Activated B cell treated with CpG ODN at 0.5 μM for 24 hours (primary cell): Measurements from ENCODE around the gene OPRM1. TPM values are rescaled to one million over a fixed set of nuclear protein-coding genes. Genes with fewer than 3 reads are reported as not detected.

ENCODE experiments used
- ATAC-seq: fragments of 200-7000 bp; cut with Tn5 transposase; one replicate; pipeline ENCODE4 v1.10.0; 2021; ENCODE audit warnings: low read depth, mild to moderate bottlenecking, moderate library complexity
- CTCF ChIA-PET: fragments of 350-600 bp; sonication (Branson Sonifier 250); formaldehyde crosslinking; loops from one replicate; lab custom pipeline; 2021; ENCODE audit warnings: antibody characterized with exemption; lab: Charles Lee
- POLR2A ChIA-PET: fragments of 350-600 bp; sonication (Branson Sonifier 250); formaldehyde crosslinking; loops from one replicate; lab custom pipeline; 2021; ENCODE audit warnings: antibody characterized with exemption; lab: Charles Lee
- DNase-seq: peaks from one replicate; pipeline ENCODE4 v3.0.0; 2022
- H3K27ac Mint-ChIP-seq: one replicate; pipeline ENCODE4 v1.8.0; 2020; ENCODE audit warnings: mixed read lengths
- H3K27me3 Mint-ChIP-seq: one replicate; pipeline ENCODE4 v1.8.0; 2021; ENCODE audit warnings: mixed read lengths
- H3K36me3 Mint-ChIP-seq: one replicate; pipeline ENCODE4 v1.8.0; 2021; ENCODE audit warnings: low read depth, mixed read lengths
- H3K4me1 Mint-ChIP-seq: one replicate; pipeline ENCODE4 v1.8.0; 2021; ENCODE audit warnings: mixed read lengths
- H3K4me3 Mint-ChIP-seq: one replicate; pipeline ENCODE4 v1.8.0; 2020; ENCODE audit warnings: mild to moderate bottlenecking, mixed read lengths
- H3K9me3 Mint-ChIP-seq: one replicate; pipeline ENCODE4 v1.8.0; 2020; ENCODE audit warnings: mixed read lengths
- intact Hi-C: fragments of 100-400 bp; cut with micrococcal nuclease; formaldehyde crosslinking; loops from one replicate; pipeline ENCODE4 v1.15.1; 2024
- total RNA-seq: library from RNA; stranded (reverse); gene quantifications from 2 replicates; pipeline ENCODE4 v1.2.3, GENCODE V29; 2022
- TF ChIP-seq, protein P1 (sequence below): fragments of 200-600 bp; IDR thresholded peaks from one replicate; pipeline ENCODE4 v1.8.0; 2022; ENCODE audit warnings: antibody characterized with exemption, mild to moderate bottlenecking

Gene OPRM1
- total RNA-seq, 1 donor from 2014 or later = not detected

DNA sequence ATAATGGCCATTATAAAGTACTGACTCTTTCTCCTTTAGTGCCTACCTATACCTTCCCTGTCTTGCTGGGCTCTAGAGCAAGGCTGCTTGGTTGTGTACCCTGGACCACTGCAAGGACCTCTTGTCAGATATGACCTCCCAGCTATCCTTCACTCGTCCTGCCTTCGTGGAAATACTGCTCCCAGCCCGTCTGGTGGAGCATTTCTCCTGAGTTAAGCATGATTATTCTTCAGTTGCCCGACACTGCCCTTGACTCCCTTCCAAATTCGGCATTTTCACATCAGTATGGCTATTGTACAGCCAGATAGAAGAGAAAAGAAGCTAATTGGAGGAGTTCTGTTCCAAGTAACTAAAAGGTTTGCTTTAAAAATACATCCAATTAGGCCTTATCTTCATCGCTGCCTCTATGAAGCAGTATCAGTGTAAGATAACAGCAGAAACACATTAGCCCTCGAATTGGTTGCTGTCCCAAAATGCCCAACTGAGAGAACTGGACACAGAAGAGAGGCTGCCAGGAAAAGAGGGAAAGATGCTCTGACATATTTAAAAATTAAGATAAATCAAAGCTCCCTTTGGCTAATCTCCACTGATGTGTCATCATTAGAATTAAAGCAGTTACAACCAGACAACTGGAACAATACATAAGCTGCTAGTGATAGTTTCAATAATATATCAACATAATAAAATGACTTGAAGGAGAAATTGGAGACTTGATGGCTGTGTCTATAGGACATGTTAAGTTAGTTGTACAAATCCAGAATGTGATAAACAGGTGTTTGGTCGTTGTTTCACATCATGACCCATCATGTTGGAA lies 54.4 kb downstream of the OPRM1 start:
- Mint-ChIP-seq H3K27me3 (no peaks in the 10 kb centered on the region), H3K4me3 (no peak overlapping the region), H3K4me1 (no peaks in the 10 kb centered on the region), H3K36me3 (no peaks in the 10 kb centered on the region), H3K27ac (no peak overlapping the region), H3K9me3 (peaks cover 3% of the 10 kb centered on the region)
- DNase-seq (no peak), ATAC-seq (no peak)
- TF ChIP-seq, protein P1, sequence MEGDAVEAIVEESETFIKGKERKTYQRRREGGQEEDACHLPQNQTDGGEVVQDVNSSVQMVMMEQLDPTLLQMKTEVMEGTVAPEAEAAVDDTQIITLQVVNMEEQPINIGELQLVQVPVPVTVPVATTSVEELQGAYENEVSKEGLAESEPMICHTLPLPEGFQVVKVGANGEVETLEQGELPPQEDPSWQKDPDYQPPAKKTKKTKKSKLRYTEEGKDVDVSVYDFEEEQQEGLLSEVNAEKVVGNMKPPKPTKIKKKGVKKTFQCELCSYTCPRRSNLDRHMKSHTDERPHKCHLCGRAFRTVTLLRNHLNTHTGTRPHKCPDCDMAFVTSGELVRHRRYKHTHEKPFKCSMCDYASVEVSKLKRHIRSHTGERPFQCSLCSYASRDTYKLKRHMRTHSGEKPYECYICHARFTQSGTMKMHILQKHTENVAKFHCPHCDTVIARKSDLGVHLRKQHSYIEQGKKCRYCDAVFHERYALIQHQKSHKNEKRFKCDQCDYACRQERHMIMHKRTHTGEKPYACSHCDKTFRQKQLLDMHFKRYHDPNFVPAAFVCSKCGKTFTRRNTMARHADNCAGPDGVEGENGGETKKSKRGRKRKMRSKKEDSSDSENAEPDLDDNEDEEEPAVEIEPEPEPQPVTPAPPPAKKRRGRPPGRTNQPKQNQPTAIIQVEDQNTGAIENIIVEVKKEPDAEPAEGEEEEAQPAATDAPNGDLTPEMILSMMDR = no peak
- intact Hi-C loops = no loop called here
- ChIA-PET POLR2A (no interaction called here), CTCF (no interaction called here)

DNA sequence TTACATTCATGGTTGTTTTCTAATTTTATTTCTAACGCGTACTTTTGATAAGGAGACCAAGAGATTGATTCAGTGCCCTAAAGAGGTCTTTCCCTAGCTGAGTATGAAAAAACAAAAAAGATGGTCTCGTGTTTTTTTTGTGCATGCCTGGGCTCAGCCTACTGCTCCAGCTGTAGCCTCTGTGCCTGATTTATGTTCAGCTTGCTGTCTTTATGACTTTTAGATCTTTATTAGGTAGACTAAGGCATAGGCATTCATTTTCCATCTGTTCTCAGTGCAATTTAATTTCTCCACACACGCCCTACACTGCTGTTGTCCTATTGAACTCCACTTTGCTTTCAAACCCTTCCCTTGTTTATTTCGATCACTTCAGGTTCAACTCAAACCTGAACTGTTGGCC lies 56.5 kb downstream of the OPRM1 start:
- no peak for ATAC-seq
- CTCF ChIA-PET = no interaction called here
- no peaks in the 10 kb centered on the region for H3K27me3 Mint-ChIP-seq
- H3K36me3 Mint-ChIP-seq = no peaks in the 10 kb centered on the region
- H3K4me3 Mint-ChIP-seq = no peak overlapping the region
- TF ChIP-seq, protein P1 = no peak
- DNase-seq = no peak
- H3K9me3 Mint-ChIP-seq = peaks cover 3% of the 10 kb centered on the region
- POLR2A ChIA-PET = no interaction called here
- intact Hi-C loops = no loop called here
- H3K27ac Mint-ChIP-seq = no peak overlapping the region
- no peaks in the 10 kb centered on the region for H3K4me1 Mint-ChIP-seq

DNA sequence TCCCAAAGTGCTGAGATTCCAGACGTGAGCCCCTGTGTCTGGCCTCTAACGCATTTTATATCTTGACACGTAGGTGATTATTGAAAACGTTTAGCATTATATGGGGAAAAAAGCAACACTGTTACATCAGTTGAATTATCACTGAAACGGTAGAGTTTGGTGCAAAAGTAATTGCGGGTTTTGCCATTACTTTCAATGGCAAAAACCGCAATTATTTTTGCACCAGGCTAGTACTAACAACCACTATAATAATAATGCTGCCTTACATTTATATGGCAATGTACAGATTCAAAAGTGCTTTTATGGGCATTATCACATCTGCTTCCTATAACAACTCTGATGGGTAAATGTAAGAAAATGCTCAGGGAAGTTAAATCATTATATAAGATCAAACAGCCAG lies 57.3 kb downstream of the OPRM1 start:
- intact Hi-C loops = no loop called here
- no peak for DNase-seq
- no peak overlapping the region for H3K27ac Mint-ChIP-seq
- TF ChIP-seq, protein P1 = no peak
- no peaks in the 10 kb centered on the region for H3K27me3 Mint-ChIP-seq
- H3K4me3 Mint-ChIP-seq = no peak overlapping the region
- H3K9me3 Mint-ChIP-seq = peaks cover 3% of the 10 kb centered on the region
- no peaks in the 10 kb centered on the region for H3K4me1 Mint-ChIP-seq
- no peaks in the 10 kb centered on the region for H3K36me3 Mint-ChIP-seq
- CTCF ChIA-PET = no interaction called here
- POLR2A ChIA-PET = no interaction called here
- no peak for ATAC-seq

DNA sequence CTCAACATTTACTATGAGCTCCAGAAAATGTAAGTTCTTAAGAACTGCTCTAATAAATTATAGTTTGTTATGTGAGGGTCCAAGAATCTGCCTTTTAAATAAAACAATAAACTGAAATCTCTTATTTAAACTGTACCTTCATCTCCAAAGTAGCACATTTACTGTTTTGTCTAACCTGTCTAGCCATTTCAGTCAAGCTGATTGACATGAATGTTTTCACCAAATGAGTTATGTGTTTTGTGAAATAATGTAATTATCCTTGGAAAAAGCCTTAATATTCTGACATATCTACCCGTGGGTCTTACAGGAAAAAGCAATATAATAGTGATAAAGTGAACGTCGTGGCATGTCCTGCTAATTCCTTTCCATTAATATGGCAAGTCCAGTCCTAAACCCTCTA lies 57.8 kb downstream of the OPRM1 start:
- H3K27ac Mint-ChIP-seq = no peak overlapping the region
- no peaks in the 10 kb centered on the region for H3K27me3 Mint-ChIP-seq
- peaks cover 3% of the 10 kb centered on the region for H3K9me3 Mint-ChIP-seq
- ATAC-seq = no peak
- CTCF ChIA-PET = no interaction called here
- no peak for DNase-seq
- no peak overlapping the region for H3K4me3 Mint-ChIP-seq
- TF ChIP-seq, protein P1 = no peak
- H3K36me3 Mint-ChIP-seq = no peaks in the 10 kb centered on the region
- POLR2A ChIA-PET = no interaction called here
- no peaks in the 10 kb centered on the region for H3K4me1 Mint-ChIP-seq
- intact Hi-C loops = no loop called here

DNA sequence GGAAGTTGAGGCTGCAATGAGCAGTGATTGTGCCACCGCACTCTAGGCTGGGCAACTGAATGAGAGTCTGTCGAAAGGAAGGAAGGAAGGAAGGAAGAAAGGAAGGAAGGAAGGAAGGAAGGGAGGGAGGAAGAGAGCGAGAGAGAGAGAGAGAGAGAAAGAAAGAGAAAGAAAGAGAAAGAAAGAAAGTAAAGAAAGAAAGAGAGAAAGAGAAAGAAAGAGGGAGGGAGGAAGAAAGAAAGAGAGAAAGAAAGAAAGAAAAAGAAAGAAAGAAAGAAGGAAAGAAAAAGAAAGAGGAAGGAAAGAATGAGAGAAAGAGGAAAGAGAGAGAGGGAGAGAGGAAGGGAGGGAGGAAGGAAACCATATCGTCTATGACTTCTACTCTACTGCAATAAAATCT lies 60.2 kb downstream of the OPRM1 start:
- H3K27ac Mint-ChIP-seq = no peak overlapping the region

More for the DNA sequence above, 60.2 kb downstream of the OPRM1 start:
- TF ChIP-seq, protein P1 = no peak
- H3K4me3 Mint-ChIP-seq = no peak overlapping the region
- no peak for DNase-seq
- H3K36me3 Mint-ChIP-seq = no peaks in the 10 kb centered on the region
- peaks cover 3% of the 10 kb centered on the region for H3K9me3 Mint-ChIP-seq
- no peaks in the 10 kb centered on the region for H3K27me3 Mint-ChIP-seq
- POLR2A ChIA-PET = no interaction called here
- H3K4me1 Mint-ChIP-seq = no peaks in the 10 kb centered on the region
- CTCF ChIA-PET = no interaction called here
- intact Hi-C loops = no loop called here
- ATAC-seq = no peak
